Stimulated activated CD4-positive, alpha-beta T cell treated with anti-CD3 and anti-CD28 coated beads, Interleukin-15, amount 100 ng/mL, for 24 hours (primary cell): ENCODE data around the gene AP2A2.

ENCODE experiments used
- DNase-seq: peaks from one replicate; pipeline ENCODE4 v3.0.0-alpha.2; 2020

AP2A2 gene

DNA sequence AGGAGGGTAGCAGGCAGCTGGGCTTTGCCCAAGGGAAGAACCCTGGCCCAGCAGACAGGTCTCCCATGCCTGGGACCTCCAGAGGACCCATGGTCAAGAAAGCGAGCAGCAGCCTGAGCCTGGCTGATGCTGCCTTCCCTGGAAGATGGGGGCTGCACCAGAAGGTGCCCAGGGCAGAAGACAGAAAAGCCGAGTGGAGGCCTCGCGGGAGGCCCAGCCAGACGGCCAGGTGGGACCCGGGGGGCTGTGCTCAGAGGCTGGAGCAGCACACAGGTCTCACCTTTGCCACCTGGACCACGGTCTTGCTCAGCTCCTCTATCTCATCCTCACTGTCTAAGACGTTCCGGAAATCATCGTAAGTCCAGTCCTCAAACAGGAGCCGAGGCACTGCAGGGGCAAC is 25.9 kb upstream of the AP2A2 start:
- no peak for DNase-seq

DNA sequence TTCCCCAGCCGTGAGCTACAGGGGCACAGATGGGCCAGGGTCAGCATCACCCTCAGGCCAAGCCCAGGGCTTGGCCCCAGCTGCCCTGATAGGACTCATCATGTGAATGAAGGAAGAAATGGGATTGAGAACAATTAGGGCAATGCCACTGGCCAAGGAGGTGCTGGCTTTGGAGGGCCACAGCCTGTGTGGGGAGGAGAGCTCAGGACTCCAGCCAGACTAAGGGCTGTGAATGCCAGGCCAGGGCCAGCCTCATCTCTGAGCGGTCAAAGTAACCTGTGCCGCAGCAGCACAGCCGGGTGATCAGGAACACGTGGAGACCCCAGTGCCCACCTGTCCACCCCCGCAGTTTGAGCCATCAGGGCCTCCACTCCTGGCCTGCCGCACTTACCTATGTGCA is 25.1 kb upstream of the AP2A2 start:
- no peak for DNase-seq

DNA sequence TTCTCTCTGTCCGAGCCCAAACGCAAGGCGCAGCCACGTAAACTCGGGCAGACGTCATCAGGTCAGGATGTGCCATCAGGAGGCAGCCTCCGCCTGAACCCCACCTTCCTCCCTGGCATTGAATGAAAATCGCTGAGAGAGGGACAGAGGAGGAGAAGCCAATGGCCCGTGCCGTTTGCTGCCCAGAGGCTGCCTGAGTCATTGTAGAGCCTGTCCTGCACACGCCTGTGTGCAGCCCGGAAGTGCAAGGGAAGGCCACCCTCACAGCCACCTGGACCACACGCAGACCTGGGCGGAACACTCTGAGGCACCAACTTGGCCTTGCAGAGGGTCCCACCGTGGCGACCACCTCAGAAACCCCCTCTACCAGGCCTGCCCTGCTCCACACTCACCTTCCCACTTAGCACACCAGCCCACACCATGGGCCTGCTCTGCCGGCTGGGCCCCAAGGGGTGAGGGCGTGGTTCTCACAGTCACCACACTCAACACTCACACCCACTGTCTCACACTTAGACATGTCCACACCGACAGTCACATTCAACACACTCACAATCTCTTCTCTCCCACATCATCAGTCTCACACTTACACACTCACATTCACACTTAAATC is 24.1 kb upstream of the AP2A2 start:
- DNase-seq = no peak

DNA sequence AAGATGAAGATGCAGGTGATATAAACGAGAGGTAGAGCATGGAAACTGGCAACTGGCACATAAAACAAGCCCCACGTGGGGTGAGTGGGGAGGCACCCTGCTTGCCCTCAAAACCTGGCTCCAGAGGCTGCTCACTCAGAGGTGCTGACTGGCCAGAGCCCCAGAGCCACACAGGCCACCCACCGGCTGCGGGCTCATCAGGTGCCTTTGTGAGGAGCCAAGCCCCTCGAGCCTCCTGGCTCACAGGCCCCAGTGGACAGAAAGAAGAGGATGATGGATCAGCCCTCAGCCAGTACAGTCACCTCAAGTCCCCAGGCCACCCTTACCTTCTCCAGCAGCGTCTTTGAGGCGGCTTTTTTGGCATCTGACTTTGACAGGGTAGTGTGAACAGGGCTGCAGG is 21.3 kb upstream of the AP2A2 start:
- no peak for DNase-seq

DNA sequence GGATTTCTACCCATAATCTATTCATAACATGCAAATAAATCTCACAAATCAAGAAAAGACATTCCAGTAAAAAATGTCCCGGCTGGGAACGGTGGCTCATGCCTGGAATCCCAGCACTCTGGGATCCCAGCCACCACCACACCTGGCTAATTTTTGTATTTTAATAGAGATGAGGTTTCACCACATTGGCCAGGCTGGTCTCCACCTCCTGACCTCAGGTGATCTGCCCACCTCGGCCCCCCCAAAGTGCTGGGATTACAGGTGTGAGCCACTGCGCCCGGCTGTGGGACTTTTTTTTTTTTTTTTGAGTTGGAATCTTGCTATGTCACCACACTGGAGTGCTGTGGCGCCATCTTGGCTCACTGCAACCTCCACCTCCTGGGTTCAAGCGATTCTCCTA is 19.7 kb upstream of the AP2A2 start:
- DNase-seq = no peak

DNA sequence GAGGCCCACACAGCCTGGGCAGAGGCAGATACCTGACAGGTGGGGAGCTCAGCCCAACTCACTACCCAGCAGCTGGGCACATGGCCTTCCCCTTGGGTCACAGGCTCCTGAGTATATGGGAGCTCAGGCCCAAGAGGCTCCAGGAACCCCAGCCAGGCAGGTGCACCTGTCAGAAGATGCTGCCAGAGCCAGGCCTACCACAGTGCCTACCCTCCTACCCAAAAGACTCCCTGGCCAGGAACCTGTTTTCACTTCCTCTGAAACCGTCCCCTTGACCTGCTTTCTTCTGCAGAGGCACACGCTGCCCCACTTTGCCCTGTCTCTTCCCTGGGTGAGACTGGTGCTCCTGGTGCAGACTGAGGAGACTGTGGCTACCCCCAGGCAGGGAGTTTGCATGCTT is 18.0 kb upstream of the AP2A2 start:
- no peak for DNase-seq

DNA sequence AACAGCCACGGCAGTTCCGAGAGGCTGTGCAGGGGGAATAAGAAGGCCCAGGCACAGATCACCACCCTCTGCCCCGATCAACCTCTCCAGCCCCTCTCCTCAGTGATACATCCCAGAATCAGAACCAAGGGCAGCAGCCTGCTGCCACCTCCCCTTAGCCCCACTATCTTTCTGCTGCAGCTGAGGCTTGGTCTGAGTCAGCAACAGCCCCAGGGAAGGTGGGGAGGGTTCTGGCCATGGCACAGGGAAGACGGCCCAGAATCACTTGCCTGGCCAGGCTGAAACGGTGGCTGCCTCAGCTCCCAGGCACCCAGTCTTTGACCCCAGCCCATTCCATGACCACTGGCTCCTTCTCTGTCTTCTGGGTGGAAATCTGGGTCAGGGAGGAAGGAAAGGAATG is 17.4 kb upstream of the AP2A2 start:
- no peak for DNase-seq

DNA sequence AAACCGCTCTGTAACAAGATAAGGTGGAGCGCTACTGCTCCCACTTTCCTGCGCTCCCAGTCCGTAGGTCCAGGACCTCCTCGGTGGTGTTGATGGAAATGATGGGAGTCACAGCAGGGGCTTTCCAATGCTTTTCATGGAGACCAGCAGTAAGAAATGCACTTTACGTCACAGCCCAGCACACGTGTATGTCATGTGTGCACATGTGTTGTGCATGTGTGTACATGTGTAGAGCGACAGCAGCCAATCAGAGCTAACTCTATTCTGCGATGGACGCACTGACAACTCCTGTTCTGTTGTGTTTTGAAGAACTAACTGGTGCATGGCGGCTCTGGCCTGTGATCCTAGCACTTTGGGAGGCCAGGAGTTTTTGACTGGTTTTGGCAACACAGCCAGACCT is 16.3 kb upstream of the AP2A2 start:
- DNase-seq = no peak

DNA sequence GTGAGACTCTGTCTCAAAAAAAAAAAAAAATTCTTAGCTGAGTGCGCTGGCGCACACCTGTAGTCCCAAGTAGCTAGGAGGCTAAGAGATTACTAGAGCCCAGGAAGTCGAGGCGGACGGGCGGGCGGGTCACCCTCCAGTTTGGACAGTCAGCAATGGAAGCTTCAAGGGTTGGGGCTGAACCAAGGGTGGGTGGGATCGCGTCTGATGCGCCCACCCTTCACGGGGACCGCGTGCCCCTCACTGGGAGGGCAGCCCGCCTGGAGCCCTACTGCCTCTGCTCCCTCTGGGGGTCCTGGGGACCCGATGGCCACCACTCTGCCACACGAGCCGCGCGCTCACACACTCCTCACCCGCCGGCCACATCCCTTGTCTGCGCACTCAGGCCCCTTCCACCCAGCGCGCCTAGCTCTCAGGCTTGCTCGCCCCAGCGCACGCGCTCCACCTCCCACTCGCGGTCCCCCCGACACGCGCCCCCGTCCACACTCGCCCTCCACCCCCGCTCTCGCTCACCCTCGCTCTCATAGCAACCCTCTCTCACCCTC is 15.6 kb upstream of the AP2A2 start:
- DNase-seq = no peak

DNA sequence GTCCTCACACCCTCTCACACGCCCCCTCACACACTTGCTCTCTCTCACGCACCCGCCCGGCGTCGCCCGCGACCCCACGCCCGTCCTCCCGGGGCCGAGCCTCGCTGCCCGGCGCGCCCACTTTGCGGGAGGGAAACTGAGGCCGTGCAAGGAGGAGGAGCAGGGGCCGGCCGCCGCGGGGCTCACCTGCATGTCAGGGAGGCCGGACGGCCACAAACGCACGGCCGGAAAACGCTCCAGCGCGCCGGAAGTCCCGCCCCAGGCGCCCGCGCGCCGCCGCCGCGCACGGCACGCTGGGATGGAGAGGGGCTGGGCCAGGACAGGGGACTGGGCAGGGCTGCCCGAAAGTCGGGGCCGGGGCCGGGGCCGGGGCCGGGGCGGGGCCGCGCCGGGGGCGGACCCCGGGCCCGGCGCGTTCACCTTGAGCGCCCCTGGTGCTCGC is 15.1 kb upstream of the AP2A2 start, which contains the start of gene CHID1:
Gene CHID1 (minus strand): TSS at position 222 of the 442 bp plus-strand sequence. CDS start 5,994 bp downstream, outside the sequence.
- DNase-seq = peak; percentile 91

DNA sequence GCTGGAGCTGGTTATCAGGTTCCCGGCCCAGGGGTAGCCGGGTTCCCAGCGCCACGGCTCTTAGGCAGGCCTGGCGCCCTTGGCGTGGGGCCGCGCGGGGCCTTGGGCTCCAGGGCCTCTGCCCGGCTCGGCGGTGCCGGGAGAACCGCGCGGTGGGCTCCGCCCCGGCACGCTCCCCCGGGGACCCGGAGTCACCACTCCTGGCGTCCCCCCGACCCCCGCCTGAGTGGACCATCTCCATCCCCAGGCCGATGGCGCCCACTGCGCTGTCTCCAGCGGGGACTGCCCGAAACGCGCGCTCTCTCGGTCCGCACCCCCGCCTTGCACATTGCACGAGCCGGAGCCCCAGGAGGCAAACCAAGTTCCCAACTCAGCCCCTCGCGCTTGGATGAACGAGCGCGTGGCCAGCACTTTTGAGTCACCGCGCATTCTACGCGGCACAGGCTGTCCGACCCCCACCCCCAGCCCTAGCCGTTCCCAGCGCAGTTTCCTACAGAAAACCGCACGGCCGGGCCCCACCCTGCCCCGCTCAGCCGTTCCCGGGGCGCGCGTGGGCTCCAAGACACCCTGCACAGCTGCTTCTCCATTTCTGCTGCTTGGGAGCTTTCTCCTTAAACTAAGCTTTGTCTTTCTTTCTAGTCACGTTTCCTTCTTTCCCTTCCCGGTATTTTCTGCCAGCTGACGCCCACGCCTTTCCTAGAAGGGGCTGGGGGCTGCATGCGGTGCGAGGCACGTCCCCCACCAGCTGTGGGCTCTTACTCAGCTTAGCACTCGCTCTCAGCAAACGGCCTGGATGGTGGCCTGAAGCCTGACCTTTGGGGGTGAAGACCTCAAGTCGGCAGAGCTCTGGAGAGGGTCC is 14.4 kb upstream of the AP2A2 start:
- DNase-seq = peak; percentile 64

DNA sequence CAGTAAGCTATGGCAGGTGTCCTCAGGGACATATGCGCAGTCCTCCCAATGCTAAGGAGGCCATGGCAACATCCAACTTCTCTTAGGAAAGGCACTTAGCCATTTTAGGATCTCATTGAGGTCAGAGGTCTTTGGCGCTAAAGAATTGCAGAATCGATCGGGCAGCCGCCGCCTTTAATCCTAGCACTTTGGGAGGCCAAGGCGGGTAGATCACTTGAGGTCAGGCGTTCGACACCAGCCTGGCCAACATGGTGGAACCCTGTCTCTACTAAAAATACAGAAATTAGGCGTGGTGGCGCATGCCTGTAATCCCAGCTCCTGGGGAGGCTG is 13.8 kb upstream of the AP2A2 start:
- no peak for DNase-seq

DNA sequence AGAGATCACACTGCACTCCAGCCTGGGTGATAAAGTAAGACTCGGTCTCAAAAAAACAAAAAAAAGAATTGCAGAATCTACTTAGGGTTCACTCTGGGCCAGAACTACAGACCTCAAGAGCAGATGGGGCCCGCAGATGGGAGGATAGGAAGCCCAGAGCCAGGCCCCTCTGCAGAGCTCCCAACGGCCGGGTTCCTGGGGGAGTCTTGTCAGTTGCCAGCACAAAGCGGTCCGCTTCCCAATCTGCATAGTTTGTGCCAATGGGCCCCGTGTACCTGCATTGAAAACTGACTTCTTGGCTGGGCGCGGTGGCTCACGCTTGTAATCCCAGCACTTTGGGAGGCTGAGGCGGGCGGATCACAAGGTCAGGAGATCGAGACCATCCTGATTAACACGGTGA is 13.4 kb upstream of the AP2A2 start:
- no peak for DNase-seq

DNA sequence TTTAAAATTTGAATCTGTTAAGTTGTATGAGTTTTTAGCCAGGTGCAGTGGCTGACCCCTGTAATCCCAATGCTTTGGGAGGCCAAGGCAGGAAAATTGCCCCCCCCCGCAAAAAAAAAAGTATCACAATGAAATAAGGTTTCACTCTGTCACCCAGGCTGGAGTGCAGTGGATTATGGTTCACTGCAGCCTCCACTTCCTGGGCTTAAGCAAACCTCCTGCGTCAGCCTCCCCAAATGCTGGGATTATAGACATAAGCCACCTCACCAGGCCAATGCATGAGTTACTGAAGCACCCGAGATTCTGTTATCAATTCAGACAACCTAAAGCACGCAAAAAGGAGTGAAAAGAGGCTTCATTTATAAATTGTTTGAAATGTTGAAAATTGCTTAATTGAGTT is 12.6 kb upstream of the AP2A2 start:
- no peak for DNase-seq

DNA sequence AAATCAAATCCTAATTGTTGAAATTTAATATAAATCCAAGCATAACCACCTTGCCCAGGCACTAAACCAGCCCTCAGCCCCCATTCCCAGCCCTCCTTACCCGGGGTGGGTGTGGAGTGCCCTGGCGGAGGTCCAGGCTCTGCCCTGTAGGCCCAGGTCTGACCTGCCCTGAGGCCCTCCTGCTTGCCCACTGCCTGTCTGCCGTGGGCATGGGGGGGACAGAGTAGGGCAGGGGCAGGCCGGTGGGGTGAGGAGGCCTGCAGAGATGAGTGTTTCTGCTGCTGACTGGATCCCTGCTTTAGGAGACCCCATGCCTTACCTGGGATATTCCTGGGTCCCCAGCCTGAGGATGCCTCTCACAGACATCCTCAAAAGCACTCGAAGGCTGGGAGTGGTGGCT is 11.5 kb upstream of the AP2A2 start:
- no peak for DNase-seq

DNA sequence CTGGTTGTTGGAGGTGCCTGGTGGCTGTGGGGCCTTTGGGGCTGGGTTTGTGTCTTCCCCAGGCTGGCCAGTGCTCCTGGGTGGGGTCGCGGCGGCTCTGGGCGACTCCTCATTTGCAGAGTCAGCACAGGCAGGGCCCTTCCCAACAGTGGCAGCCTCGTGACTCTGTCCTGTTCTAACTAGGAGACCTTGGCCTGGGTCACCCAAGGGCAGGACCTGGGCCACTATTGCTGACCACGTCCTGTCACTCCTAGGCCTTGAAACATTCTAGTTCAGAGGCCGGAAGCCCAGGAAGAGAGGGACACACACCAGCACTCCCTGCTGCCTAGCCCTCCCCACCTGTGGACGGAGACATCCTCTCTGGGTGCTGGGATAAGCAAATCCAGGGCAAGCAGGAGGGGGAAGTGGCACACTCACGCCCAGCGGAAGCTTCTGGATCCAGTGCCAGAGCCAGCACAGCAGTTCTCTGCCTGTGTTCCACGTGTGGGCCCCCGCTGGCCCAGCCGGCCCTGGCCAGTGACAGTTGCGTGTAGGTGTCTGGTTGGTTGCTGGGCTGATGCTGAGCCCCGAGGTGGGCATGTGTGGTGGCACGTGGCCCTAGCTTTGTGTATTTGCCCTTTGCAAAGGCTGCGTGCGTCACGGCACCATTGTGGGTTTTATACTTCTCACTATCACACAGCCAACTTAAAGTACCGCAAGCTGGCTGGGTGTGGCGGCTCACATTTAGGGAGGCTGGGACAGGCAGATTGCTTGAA is 10.7 kb upstream of the AP2A2 start:
- DNase-seq = no peak

DNA sequence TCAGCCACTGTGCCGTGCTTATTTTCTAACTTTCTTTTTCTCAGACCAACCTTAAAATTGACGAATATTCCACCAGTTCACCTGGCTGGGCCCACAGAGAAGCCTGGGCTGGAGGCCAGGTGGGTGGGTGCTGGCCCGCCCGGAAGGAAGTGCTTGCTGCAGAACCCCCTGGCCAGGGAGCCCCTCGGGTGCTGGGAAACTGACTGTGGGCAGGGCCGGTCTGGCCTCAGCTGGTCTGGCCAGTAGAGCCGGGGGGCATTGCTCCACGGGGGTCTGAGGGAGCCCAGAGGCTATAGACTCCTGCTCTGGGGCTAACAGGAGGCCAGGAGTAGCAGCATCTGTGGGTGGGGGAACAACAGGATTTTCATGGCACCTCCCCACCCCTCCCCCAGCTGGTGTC is 8.2 kb upstream of the AP2A2 start:
- no peak for DNase-seq

DNA sequence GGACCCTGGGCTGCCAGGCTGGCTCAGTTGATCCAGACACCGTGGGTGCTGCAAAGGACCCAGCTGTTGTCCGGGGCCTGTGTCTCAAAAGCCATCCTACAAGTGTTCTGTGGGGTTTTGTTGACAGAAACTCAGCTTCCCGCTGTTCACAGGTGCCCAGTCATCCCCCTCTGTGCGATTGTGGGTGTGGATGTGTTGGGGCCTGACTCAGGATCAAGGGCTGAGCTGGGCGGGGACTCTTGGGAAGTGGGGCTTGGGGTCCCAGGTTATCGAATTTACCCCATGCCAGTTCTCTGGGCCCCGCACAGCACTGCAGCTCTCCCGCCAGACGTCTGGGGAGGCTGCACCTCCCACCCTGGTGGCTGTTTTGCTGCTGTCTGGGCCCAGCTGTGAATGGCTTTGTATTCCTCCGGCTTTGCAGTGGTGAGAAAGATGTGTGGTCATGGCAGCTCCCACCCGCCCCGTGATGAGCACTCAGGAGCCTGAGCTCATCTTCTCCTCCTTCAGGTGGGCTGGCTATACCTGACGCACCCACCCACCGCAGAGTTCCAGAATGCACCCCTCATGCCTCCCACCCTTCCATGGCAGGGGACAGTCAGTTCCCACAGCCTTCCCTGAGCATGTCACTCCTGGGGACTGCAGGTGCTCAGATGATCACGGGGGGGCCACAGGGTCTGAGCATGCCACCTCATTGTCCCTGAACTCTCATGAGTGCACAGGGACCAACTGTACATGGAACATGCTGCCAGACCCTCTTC is 3.6 kb upstream of the AP2A2 start:
- no peak for DNase-seq

DNA sequence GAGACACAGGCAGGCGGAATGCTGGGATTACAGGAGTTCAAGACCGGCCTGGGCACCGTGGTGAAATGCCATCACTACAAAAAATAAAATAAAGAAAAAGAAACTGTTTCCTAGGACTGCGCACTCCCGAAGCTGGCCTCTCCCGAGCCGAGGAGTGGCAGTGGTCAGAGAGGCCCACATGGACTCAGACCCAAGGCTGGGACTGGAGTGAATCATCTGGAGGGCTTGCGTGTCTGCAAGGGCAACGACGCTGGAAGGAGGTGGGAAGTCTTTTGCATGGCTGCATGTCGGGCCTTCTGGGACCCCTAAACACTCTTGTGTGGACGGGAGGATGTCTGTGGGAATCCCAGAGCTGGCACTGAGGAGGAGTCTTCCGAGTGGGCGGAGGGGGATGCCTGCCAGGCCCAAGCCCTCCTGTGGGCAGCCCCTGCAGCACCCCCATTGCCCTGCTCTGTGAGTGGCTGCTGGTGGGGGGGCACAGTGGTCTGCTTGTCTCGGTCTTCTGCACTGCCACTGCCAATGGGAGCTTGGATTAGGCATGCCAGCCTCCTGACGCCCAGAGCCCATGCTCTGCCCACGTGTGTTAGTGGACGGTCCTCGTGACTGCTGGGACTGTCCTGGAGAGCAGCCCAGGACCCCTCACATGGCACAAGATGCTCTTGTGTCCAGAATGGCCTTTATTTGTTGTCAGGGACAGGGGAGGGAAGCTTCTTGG is 1.8 kb upstream of the AP2A2 start:
- no peak for DNase-seq

DNA sequence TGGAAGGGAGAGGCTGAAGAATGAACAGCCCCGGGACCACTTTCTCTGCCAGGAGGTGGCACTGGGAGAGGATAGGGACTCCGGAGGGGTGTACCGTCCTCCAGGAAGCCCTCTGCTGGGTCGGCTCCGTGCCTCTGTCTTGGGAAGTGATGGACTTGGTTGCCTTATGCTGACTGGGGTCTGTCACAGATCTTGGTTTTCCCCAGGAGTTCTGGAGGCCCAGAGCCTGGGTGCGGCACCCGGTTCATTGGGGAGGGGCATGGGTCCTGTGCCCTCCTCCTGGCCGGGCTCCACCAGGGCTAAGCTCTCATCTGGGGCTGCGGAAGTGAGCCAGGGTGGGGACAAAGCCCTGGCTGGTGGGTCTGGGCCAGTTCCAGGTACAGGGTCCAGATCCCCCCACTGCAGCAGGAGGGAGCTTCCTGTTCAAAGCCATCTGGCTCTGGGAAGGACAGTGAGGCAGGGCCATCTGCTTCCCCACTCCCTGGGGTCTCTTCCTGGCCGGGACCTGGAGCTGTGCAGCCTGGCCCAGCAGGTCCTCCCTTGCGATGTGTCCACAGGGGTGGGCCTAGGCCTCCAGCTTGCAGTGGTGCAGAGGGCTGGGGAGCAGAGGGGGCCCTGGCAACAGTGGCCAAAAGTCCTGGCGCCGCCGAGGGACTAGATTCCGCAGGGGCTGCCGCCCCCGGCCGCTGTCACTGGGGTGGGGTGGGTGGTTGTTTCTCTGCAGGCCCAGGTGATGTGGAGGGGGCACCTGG is 1.1 kb upstream of the AP2A2 start:
- DNase-seq = no peak

DNA sequence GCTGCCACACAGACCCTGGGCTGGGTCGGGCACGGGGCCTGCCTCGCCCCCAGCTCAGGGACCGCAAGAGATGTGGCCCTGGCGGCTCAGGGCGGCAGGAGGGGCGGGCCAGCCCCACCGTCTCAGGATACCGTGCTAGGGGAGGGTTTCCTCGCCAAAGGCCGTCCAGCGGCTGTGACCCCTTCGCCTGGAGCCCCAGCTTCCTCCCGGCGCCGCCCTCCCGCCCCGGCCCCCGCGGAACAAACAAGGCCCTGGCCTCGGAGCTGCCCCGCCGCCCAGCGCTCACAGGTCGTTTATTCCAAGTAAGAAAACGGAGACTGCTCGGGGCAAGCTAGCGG is 543 bp upstream of the AP2A2 start:
- DNase-seq = no peak
